ENCODE data around the gene TMEM86A. TPM values are rescaled to one million over a fixed set of nuclear protein-coding genes. Genes with fewer than 3 reads are reported as not detected.

TMEM86A gene
- total and polyA plus RNA-seq, 2 of the 4 experiments (the other 2 are of a cell fraction) = 0.31 to 0.36 TPM

Other genes with a start within 250 kb of the TMEM86A start
- not detected in 2 replicates for gene LDHAL6A, start 242.9 kb upstream of the TMEM86A start, total RNA-seq (2012; rRNA removed)
- not detected in 2 replicates for gene LDHAL6A, start 242.9 kb upstream of the TMEM86A start, polyA plus RNA-seq (2012; rRNA removed)
- gene TSG101, start 171.8 kb upstream of the TMEM86A start, total RNA-seq (2012; rRNA removed) = 67.4 and 76.4 TPM in 2 replicates
- gene TSG101, start 171.8 kb upstream of the TMEM86A start, polyA plus RNA-seq (2012; rRNA removed) = 108 and 113 TPM in 2 replicates
- gene UEVLD, start 110.0 kb upstream of the TMEM86A start, total RNA-seq (2012; rRNA removed) = 29.2 and 35.3 TPM in 2 replicates
- 10.1 and 13.8 TPM in 2 replicates for gene UEVLD, start 110.0 kb upstream of the TMEM86A start, polyA plus RNA-seq (2012; rRNA removed)
- gene MISFA, start 99.0 kb upstream of the TMEM86A start, total RNA-seq (2012; rRNA removed) = 1.1 TPM in 1 of 2 replicates, not detected in the other
- gene MISFA, start 99.0 kb upstream of the TMEM86A start, polyA plus RNA-seq (2012; rRNA removed) = 0.38 and 0.69 TPM in 2 replicates
- gene SPTY2D1, start 64.4 kb upstream of the TMEM86A start, total RNA-seq (2012; rRNA removed) = 35.8 and 36.6 TPM in 2 replicates
- 10.3 and 12.4 TPM in 2 replicates for gene SPTY2D1, start 64.4 kb upstream of the TMEM86A start, polyA plus RNA-seq (2012; rRNA removed)
- not detected in 2 replicates for gene IGSF22, start 27.4 kb downstream of the TMEM86A start, total RNA-seq (2012; rRNA removed)
- gene IGSF22, start 27.4 kb downstream of the TMEM86A start, polyA plus RNA-seq (2012; rRNA removed) = not detected in 2 replicates
- gene PTPN5, start 93.0 kb downstream of the TMEM86A start, total RNA-seq (2012; rRNA removed) = not detected in 2 replicates
- not detected in 2 replicates for gene PTPN5, start 93.0 kb downstream of the TMEM86A start, polyA plus RNA-seq (2012; rRNA removed)
- not detected in 2 replicates for gene MRGPRX1, start 240.6 kb downstream of the TMEM86A start, total RNA-seq (2012; rRNA removed)
- gene MRGPRX1, start 240.6 kb downstream of the TMEM86A start, polyA plus RNA-seq (2012; rRNA removed) = not detected in 2 replicates

All from IMR-90 (cell line).